Measurements from ENCODE around the gene APH1A.
"Not testable (repeated sequence)": the region's sequence is repeated elsewhere in the genome, so short reads cannot be mapped to it uniquely, and the experiment has no call there.

Gene APH1A

DNA sequence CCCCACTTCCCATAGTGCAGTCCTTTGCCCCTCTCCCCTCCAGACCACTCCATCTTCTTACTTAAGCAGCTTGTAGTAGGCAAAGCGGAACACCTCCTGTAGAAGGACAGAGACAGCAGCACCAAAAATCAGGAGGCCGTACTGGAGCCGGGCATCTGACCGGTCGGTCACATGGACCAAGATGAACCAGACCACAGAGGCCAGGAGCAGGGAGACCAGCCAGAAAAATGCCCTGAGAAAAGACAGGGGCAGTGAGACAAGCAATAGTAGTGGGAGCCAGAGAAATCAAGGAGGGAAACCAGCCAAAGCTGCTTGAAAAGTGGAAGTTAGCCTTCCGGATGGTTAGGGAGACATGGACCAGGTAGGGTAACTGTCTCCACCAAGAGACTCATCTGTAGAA is 920 bp downstream of the APH1A start:
- no peak for DNase-seq

DNA sequence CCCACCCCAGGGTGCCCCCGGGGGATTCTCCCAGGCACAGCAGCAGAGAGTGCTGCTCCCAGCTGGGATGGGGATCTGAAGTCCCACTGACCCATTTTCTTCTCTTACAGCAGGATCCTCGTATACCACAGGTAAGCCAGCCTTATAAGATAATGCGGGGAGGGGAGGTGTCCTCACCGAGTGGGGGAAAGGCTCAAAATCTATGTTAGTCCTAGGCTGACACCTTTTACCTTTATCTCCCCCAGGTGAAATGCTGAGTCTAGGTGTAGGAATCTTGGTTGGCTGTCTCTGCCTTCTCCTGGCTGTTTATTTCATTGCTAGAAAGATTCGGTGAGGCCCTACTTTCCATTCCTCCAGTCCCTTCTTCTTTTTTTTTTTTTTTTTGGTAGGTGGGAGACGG is 5.3 kb downstream of the APH1A start:
- no peak for DNase-seq

DNA sequence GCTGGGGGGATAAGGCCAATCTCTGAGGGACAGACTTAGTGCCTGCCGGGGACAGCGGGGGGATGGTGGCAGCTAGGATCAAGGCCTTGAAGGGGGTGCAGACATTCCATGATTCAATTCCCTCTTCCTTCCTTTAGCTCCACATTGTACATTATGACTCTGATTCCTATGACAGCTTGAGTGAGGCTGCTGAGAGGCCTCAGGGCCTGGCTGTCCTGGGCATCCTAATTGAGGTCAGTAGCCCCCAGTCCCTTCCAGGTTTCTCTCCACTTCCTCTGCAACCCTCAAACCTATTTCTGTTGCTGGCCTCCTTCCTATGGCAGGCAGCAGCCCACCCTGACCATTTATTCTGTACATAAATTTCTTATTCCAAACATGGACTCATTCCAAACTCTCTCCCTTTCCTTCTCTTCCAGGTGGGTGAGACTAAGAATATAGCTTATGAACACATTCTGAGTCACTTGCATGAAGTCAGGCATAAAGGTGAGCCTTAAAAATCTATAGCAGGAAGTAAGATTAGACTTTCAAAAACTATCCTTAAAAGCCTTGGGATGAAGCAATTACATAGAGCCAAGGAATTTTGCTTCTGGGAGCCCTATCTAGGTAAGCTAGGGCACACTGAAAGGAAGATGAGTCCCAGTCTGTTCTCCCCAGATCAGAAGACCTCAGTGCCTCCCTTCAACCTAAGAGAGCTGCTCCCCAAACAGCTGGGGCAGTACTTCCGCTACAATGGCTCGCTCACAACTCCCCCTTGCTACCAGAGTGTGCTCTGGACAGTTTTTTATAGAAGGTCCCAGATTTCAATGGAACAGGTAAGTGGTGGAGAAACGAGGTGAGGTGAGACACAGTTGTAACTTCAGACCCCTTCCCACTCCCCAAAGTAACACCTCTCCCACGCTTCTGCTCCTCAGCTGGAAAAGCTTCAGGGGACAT is 6.2 kb downstream of the APH1A start:
- no peak for DNase-seq

GRCh38 chr1:150261367-150261766 is 7.4 kb downstream of the APH1A start:
- DNase-seq, result no peak

GRCh38 chr1:150259758-150260669 is 8.8 kb downstream of the APH1A start:
- DNase-seq, result no peak

- DNase-seq, result no peak
These were observed 9.6 kb downstream of the APH1A start for GRCh38 chr1:150259217-150259616.

DNA sequence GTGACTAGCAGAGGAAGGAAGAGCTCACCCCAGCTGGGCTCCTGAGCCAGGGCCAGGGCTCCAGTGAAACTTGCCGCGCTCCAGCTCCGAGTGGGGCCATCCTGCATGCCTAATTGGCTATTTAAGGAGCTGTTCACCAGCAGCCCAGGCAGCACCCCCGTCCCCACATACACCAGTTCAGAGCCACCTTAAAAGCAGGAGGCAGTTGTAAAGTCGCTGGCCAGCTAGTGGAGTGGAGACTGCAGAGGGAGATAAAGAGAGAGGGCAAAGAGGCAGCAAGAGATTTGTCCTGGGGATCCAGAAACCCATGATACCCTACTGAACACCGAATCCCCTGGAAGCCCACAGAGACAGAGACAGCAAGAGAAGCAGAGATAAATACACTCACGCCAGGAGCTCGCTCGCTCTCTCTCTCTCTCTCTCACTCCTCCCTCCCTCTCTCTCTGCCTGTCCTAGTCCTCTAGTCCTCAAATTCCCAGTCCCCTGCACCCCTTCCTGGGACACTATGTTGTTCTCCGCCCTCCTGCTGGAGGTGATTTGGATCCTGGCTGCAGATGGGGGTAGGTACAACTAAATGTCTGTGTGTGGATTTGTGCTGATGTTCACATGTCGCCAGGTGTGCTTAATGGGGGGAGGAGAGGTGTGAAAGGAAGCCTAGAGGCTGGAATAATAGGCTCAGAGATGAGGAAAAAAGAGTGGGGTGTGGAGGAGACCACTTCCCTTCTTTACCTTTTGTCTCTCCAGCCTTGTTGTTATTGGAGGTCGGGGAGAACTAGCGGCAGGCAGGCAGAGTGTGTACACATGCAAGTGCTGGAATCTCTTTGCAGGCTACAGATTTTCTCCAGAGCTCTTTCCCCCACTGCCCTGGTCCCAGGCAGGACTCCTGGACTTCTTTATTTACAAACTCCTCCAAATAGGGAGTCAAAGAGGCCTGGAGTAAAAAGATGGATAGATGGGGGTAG is 10.9 kb downstream of the APH1A start, which contains the start of gene CA14:
Gene CA14, plus strand, starts transcription at position 151 of the 962 bp plus-strand sequence. Its CDS starts 355 bp downstream, at position 506.
- no peak for DNase-seq

DNA sequence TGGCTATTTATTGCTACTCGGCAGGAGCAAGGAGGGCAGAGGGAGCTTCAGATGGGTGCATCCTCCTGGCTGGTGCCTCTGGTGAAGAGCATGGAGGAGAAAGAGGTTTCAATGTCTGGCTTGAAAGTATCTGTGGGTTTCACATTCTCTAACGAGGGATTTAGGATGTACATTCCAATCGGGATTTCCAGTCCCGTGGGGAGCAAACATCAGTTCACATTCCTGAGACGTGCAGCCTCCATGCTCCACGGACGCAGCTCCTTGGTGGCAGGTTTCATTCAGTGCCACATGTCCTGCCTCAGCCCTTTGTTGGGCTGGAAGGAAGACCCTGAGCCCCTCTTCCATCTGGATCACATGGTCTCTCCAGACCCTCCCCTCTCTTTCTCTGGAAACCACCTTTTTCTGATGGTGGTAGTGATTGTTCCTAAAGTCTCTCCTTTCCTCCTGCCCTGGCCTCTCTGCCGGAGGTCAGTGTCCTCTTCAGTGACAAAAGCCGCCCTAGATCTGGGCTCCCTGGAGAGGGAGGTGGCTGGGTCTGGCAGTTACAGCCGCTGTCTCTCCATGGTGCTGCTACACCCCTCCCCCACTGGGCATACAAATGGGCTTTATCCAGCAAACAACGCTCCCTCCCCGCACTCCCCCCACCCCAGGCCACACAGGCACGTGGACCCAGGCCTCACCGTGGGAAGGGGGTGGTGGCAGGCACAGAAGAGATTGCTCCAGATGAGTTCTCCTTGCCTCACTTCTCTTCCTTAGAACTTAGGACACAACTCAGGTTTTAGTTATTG is 12.1 kb downstream of the APH1A start:
- DNase-seq, result no peak

GRCh38 chr1:150256198-150256553 is 12.6 kb downstream of the APH1A start:
- no peak for DNase-seq

DNA sequence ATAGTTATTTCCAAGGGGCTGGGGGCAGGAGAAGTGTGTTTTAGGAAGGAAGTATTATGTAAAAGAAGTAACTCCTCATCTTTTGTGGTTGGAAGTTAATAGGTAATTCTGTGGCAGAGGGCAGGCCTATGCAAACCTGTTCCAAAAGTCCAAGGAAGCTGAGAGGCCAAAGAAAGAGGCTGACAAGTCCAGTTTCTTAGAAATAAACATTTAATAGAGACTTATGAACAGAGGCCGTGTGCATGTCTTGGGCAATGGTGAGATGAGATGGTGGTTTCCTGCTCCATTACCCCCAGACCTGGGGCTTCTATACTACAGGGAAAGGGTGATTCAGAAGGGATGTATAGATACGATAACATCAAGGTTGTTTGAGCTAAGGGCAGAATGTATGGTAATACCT is 18.9 kb downstream of the APH1A start:
- no peak for DNase-seq

DNA sequence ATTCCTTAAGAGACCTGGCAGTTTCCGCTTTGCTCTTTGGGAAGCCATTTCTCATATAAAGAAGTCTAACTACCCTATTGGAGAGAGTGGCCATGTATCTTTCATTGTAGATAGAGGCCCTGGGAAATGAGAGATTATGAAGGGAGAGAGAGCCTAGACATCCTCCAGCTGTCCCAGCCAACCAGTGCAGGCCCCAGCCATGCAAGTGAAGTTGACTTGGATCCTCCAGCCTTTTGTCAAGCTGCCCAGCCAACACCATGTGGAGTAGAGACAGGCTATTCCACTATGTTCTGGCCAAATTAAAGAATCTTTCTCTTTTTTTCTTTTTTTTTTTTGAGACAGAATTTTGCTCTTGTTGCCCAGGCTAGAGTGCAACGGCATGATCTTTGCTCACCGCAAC is 25.8 kb downstream of the APH1A start:
- DNase-seq, result no peak

- no peak for DNase-seq
These were observed 31.1 kb downstream of the APH1A start for GRCh38 chr1:150237746-150238145.

DNA sequence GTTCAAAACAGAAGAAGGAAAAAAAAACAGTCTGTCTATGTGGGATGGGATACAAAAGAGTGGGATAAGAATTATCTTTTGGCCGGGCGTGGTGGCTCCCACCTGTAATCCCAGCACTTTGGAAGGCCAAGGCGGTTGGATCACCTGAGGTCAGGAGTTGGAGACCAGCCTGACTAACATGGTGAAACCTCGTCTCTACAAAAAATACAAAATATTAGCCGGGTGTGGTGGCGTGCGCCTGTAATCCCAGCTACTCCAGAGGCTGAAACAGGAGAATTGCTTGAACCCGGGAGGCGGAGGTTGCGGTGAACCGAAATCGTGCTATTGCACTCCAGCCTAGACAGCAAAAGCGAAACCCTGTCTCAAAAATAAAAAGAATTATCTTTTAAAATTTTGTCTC is 31.6 kb downstream of the APH1A start:
- DNase-seq, result not testable (repeated sequence)

GRCh38 chr1:150236614-150237100 is 32.2 kb downstream of the APH1A start:
- DNase-seq, result no peak

- DNase-seq, result peak; percentile 94 to 98 (median 96)
These were observed 32.8 kb downstream of the APH1A start, which contains the start of gene ANP32E for GRCh38 chr1:150235852-150236613. ANP32E (minus strand) TSS chr1:150236112; CDS start chr1:150235786, 326 bp downstream.

DNA sequence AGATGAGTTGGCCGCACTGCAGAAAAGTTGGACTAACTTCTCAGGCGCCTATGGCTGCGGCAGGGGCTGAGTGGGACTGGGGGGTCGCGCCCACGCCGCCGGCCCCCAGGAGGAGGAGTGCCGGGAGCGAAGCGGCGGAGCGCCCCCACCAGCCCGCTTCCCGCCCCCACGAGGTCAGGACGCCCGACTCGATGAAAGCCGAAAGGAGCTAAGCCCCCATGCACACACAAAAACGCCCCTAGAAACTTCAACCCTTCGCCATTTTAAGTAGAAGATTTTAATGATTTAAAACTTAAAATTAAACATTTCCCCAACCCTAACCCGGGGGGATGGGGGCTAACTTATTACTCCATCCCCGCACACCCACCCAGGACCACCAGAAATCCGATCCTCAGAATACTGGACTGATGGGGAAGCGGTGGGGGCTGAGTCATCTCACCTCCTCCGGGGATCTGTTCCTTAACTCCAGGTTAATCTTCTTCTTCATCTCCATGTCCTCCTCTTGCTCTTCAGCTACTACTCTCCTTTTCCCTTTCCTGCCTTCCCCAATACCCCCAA is 33.4 kb downstream of the APH1A start:
- peak; percentile 18 to 34 (median 25) for DNase-seq

DNA sequence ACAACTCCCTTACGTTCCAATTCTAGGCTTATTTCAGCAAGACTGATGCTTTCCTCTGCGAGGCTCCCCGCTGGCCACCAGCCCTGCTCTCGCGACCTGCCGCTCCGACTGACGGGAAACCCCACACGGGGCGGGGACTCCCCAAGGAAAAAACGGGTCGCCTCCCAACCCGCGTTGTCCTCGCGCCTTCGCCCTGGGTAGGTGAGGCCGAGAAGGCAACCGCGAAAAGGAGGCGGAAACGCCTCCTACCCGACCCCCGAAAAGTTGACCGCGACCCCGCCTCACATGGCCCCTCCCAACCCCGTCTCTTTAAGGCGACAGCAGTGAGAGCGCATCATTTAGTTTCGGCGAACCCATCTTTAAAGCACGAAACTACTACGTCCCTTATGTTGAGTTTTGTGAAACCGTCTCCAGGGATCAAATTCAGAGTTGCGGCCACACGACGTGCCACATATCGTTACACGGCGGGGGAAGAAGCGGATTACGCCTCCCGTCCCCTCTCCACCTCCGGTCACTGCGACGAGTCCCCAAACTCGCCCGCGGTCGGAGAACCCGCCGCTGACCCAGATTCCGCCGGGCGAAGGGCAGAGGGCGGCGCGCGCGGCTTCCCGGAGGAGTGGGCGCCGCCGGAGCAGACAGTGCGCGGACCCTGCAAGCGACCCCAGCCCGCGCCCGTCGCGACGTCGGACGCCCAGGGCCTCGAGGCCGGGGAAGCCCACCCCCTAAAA is 34.1 kb downstream of the APH1A start:
- peak; percentile 86 to 91 (median 87) for DNase-seq

- DNase-seq, result no peak
These were observed 34.6 kb downstream of the APH1A start for GRCh38 chr1:150234309-150234565.
